ENCODE data around the gene COMMD8. TPM values are rescaled to one million over a fixed set of nuclear protein-coding genes. Genes with fewer than 3 reads are reported as not detected.
"Not testable (repeated sequence)": the region's sequence is repeated elsewhere in the genome, so short reads cannot be mapped to it uniquely, and the experiment has no call there.

COMMD8 gene
- total RNA-seq, 4 donors from 2014 or later = 10.1 to 18.5 (median 11.0) TPM

- Histone ChIP-seq H3K9me3 (no peaks in the 10 kb centered on the region), H3K4me1 (peaks cover 43% of the 10 kb centered on the region), H3K36me3 (no peaks in the 10 kb centered on the region), H3K27me3 (no peaks in the 10 kb centered on the region), H3K27ac (no peak overlapping the region), H3K4me3 (no peak overlapping the region)
- no peak for DNase-seq (ENCODE audit: low spot score in 2 of 2)
- TF ChIP-seq CTCF (IDR thresholded peaks at IDR 0.05) (no peak), POLR2AphosphoS5 (IDR thresholded peaks at IDR 0.05) (no peak), EP300 (IDR thresholded peaks at IDR 0.05) (no peak), POLR2A (IDR thresholded peaks at IDR 0.05) (no peak)
- WGBS = 67% methylated on average over 3 of the region's 3 CpGs
These were observed 25.2 kb upstream of the COMMD8 start for GRCh38 chr4:47488706-47489105.

GRCh38 chr4:47486727-47487126 lies 23.2 kb upstream of the COMMD8 start:
- H3K27ac ChIP-seq; H3K9me3 ChIP-seq; H3K36me3 ChIP-seq; H3K27me3 ChIP-seq; DNase-seq (ENCODE audit: low spot score in 2 of 2): not testable (repeated sequence)
- Histone ChIP-seq H3K4me1 (peaks cover 51% of the 10 kb centered on the region), H3K4me3 (peak overlapping the region; percentile 75)
- 90% methylated on average over 9 of the region's 9 CpGs for WGBS

GRCh38 chr4:47486231-47486673 lies 22.8 kb upstream of the COMMD8 start:
- Histone ChIP-seq H3K27me3 (no peaks in the 10 kb centered on the region), H3K4me1 (peaks cover 51% of the 10 kb centered on the region), H3K9me3 (no peaks in the 10 kb centered on the region), H3K36me3 (no peaks in the 10 kb centered on the region), H3K27ac (peak overlapping the region; percentile 96), H3K4me3 (peak overlapping the region; percentile 75)
- WGBS = 19% methylated on average over 5 of the region's 5 CpGs
- no peak for DNase-seq (ENCODE audit: low spot score in 2 of 2)
- TF ChIP-seq EP300 (IDR thresholded peaks at IDR 0.05) (no peak), POLR2A (IDR thresholded peaks at IDR 0.05) (no peak)

GRCh38 chr4:47485768-47486167 lies 22.3 kb upstream of the COMMD8 start:
- Histone ChIP-seq H3K9me3 (no peaks in the 10 kb centered on the region), H3K36me3 (no peaks in the 10 kb centered on the region), H3K27ac (peak overlapping the region; percentile 96), H3K27me3 (no peaks in the 10 kb centered on the region), H3K4me3 (peak overlapping the region; percentile 75), H3K4me1 (peaks cover 51% of the 10 kb centered on the region)
- under 1% methylated on average over 14 of the region's 14 CpGs for WGBS
- DNase-seq (ENCODE audit: low spot score in 2 of 2) = no peak
- TF ChIP-seq EP300 (IDR thresholded peaks at IDR 0.05) (no peak), CTCF (IDR thresholded peaks at IDR 0.05) (no peak)

DNA sequence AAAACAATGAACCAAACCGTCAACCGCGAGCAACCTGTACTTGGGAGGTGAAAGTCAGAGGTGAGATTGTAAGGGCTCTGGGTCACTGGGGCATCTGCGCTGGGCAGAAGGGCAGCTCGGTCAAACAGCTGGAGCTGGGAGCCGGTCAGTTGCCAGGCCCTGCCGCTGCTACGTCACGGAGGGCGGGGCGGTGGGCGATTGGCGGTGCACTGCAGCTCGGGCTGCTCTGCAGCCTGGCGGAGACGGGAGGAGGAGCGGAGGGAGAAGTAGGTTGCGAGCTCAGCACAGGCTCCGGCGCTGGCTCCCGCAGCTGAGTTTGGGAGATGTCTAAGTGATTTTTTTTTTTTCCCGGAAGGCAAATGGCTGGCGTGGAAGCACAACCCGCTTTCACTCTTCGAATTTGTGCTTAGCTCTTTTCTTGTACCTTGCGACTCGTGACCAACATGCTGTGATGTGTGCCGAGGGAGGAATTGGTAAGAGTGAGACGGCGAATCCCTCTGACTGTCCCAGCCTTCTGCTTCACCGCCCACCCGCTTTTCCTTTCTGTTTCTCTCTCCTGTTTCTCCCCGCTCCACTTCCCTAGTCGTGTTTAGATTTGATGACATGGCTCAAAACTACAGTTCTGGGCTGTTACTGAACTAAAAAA lies 21.7 kb upstream of the COMMD8 start, which contains the start of gene ATP10D:
TSS of gene ATP10D (plus strand) at position 229 of the 646 bp plus-strand sequence. CDS start 27,266 bp downstream, outside the sequence.
- no peaks in the 10 kb centered on the region for H3K9me3 ChIP-seq
- peak within 1 kb of the TSS; percentile 75 for H3K4me3 ChIP-seq
- TF ChIP-seq POLR2A (IDR thresholded peaks at IDR 0.05) (peak in 1 of 2 donors; percentile 64), CTCF (IDR thresholded peaks at IDR 0.05) (peak in 1 of 2 donors; percentile 17), POLR2AphosphoS5 (IDR thresholded peaks at IDR 0.05) (peak in 2 of 3 donors; percentile 54 to 64), EP300 (IDR thresholded peaks at IDR 0.05) (no peak)
- DNase-seq (ENCODE audit: low spot score in 2 of 2) = peak; percentile 96 to 97
- WGBS = under 1% methylated on average over 34 of the region's 34 CpGs
- no peaks in the 10 kb centered on the region for H3K36me3 ChIP-seq
- peak within 1 kb of the TSS; percentile 96 for H3K27ac ChIP-seq
- peaks cover 51% of the 10 kb centered on the region for H3K4me1 ChIP-seq
- no peaks in the 10 kb centered on the region for H3K27me3 ChIP-seq

- Histone ChIP-seq H3K27me3 (no peaks in the 10 kb centered on the region), H3K36me3 (no peaks in the 10 kb centered on the region), H3K27ac (peak overlapping the region; percentile 96), H3K4me1 (peaks cover 47% of the 10 kb centered on the region), H3K9me3 (no peaks in the 10 kb centered on the region), H3K4me3 (peak overlapping the region; percentile 75)
- DNase-seq (ENCODE audit: low spot score in 2 of 2) = no peak
- 56% methylated on average over 3 of the region's 3 CpGs for WGBS
- TF ChIP-seq POLR2AphosphoS5 (IDR thresholded peaks at IDR 0.05) (no peak), CTCF (IDR thresholded peaks at IDR 0.05) (no peak), EP300 (IDR thresholded peaks at IDR 0.05) (no peak), POLR2A (IDR thresholded peaks at IDR 0.05) (no peak)
These were observed 20.7 kb upstream of the COMMD8 start for GRCh38 chr4:47484168-47484567.
